22Rv1 (cell line): Measurements from ENCODE around the gene SLC13A5.

Experiments
- ZFX ChIP-seq: fragments of 450-650 bp; IDR thresholded peaks from 2 replicates; pipeline ENCODE4 v1.6.1; 2017; ENCODE audit warnings: antibody characterized with exemption, borderline replicate concordance
- TF ChIP-seq, protein P1 (sequence below): fragments of 450-650 bp; IDR thresholded peaks from 2 replicates; pipeline ENCODE4 v1.5.1; 2017; ENCODE audit warnings: mild to moderate bottlenecking

DNA sequence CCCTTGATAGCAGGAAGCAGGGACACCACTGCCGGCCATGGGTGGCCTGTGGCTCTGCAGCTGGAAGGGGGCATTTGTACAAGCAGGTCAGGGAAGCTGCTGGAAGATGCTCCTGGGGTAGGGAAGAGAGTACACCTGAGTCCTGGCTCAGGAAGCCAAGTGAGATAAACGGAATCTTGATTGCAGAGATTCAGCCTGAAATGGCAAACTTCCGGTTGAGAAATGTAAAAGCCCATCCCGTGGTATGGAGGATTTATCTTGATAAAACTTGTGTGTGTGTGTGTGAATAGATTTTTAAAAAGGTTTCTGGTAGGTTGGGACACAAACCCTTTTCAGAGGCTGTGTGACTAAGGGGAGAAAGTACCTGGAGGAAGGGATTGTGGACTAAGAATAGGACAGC lies 32.0 kb downstream of the SLC13A5 start:
- TF ChIP-seq, protein P1, sequence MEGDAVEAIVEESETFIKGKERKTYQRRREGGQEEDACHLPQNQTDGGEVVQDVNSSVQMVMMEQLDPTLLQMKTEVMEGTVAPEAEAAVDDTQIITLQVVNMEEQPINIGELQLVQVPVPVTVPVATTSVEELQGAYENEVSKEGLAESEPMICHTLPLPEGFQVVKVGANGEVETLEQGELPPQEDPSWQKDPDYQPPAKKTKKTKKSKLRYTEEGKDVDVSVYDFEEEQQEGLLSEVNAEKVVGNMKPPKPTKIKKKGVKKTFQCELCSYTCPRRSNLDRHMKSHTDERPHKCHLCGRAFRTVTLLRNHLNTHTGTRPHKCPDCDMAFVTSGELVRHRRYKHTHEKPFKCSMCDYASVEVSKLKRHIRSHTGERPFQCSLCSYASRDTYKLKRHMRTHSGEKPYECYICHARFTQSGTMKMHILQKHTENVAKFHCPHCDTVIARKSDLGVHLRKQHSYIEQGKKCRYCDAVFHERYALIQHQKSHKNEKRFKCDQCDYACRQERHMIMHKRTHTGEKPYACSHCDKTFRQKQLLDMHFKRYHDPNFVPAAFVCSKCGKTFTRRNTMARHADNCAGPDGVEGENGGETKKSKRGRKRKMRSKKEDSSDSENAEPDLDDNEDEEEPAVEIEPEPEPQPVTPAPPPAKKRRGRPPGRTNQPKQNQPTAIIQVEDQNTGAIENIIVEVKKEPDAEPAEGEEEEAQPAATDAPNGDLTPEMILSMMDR, result no peak
- TF ChIP-seq ZFX, result no peak
